AG08395 (cell line): ENCODE results near the gene ZFAND3.

Experiments used
- DNase-seq: peaks from one replicate; pipeline ENCODE4 v3.0.0; 2012; ENCODE audit warnings: mixed read lengths, low spot score

Gene ZFAND3

DNA sequence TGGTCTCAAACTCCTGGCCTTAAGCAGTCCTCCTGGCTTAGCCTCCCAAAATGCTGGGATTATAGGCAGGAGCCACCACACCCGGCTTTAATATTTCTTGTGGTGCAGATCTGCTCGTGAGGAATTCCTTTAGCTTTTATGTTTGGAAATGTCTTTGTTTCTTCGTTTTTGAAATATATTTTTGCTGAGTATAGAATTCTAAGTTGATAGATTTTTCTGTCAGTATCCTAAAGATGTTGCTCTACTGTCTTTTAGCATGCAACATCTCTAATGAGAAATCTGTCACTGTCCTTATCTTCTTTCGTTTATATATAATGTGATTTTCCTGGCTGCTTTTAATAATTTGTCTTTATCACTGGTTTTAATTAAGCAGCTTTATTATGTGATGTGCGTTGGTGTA, 75.1 kb downstream of the ZFAND3 start:
- DNase-seq, result no peak

DNA sequence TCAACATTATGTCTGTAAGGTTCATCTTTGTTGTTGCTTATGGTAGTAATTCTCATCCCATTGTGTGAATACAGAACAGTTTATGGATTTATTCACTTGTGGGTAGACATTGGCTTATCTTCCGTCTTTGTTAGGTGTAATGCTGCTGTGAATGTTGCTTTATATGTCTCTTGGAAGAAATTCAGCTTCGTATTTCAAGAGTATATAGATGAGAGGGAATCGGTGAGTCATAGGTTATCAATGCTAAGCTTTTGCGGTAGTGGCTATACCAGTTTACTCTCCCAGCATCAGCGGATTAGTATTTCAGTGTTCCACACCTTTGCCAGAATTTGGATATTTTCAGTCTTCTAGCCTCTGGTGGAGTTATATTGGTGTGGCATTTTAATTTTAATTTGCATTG, 77.8 kb downstream of the ZFAND3 start:
- no peak for DNase-seq

DNA sequence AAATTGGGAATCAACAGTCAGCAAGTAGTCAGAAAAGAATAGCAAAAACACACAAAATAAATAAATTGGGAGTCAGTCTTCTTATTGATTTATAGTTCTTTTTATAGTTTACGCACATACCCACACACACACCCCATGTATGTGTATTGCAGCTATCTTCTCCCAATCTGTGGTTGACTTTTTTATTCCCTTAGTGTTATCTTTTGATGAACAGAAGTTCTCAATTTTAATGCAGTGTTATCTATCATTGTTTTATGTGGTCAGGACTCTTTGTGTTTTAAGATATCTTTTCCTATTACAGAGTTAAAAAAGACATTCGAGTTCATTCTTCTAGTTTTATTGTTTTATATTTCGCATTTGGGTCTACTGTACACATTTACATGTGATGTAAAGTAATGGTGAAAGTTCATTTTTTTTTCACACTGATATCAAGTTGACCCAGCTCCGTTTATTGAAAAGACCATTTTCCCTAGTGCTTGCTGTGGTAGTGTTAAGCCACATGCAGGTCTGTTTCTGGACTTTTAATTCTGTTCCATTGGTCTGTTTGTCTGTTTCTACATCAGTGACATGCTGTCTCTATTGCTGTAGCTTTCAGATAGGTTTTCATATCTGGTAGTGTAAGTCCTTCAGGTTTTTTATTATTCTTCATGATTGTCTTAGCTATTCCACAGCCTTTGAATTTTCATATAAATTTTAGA, 78.4 kb downstream of the ZFAND3 start:
- DNase-seq, result no peak

GRCh38 chr6:37903351-37904340, 84.1 kb downstream of the ZFAND3 start:
- no peak for DNase-seq

DNA sequence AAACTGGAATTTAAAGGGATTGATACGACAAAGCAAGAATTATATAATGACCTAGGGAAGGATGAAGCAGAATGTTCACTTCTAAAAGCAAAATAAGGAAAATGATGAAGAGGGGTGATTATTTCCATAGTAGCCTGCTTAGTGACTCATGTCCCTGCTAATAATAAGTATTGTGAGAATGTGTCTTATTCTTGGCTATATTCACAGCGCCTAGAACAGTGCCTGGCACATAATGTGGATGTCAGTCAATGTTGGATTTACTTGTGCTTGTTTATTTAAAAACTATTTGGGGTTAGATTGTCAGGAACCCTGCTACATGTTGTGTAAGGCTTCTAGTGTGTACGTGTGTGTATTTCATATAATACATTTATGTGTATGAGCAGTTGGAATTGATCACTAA, 85.1 kb downstream of the ZFAND3 start:
- DNase-seq, result no peak

DNA sequence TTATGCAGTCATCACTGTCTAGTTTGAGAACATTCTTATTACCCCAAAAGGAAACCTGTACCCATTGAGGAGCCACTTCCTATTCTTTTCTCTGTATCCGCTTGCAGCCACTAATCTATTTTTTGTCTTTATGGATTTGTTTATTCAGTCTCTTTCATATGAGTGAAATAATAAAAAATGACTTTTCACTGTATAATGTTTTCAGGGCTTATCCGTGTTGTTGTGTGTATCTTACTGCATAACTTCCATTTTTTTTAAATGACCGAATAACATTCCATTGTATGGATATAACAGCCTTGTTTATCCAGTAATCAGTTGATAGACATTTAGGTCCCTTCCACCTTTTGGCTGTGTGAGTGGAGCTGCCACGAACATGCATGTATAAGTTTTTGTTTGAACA, 86.6 kb downstream of the ZFAND3 start:
- no peak for DNase-seq

- no peak for DNase-seq
Measured at GRCh38 chr6:37910998-37911397, 91.5 kb downstream of the ZFAND3 start.

DNA sequence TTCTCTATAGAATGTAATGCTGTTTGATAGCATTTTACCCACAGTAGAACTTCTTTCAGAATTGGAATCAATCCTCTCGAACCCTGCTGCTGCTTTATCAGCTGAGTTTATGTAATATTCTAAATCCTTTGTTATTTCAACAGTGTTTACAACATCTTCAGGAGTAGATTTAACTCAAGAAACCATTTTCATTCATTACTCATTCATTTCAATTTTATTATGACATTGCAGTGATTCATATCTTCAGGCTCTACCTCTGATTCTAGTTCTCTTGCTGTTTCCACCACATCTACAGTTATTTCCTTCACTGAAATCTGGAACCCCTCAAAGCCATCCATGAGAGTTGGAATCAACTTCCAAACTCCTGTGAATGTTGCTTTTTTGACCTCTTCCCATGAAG, 93.7 kb downstream of the ZFAND3 start:
- no peak for DNase-seq

- no peak for DNase-seq
Measured at GRCh38 chr6:37915463-37915862, 95.9 kb downstream of the ZFAND3 start.

DNA sequence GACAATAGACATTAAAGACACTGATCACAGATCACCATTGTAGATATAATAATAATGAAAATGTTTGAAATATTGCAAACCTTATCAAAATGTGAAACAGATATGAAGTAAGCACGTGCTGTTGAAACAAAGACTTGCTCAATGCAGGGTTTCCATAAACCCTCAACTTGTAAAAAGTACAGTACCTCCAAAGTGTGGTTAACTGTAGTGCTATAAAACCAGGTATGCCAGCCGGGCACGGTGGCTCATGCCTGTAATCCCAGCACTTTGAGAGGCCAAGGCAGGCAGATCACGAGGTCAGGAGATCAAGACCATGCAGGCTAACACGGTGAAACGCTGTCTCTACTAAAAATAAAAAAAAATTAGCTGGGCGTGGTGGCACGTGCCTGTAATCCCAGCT, 96.6 kb downstream of the ZFAND3 start:
- DNase-seq, result no peak

DNA sequence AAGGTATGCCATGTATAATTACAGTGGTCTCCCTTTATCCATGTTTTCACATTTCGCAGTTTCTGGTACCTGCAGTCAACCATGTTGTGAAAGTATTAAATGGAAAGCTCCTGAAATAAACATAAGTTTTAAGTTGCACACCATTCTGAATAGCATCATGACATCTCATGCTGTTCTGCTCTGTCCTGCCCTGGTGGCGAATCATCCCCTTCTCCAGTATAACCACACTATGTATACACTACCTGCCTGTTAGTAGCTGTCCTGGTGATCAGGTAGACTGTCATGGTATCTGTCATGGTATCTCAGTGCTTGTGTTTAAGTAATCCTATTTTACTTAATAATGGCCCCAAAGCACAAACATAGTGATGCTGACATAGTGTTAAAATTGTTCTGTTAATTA, 97.1 kb downstream of the ZFAND3 start:
- DNase-seq, result no peak

DNA sequence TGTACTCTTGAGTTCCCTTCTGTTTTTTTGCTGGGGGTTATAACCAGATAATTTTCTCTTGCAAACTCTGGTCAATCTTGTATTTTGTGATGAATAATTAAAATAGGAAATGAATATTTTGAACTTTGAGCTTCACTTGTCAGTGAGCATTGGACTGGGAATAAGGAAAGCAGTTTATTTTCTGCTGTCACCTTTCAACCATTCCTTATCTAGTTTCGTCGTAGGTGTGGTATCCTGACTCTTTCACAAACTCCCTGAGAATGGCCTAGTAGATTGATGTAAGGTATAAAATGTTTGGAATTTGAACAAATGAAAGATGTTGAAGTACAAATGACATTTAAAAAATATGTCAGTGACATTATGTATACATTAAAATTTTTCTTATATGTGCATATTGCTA, 98.0 kb downstream of the ZFAND3 start:
- no peak for DNase-seq

DNA sequence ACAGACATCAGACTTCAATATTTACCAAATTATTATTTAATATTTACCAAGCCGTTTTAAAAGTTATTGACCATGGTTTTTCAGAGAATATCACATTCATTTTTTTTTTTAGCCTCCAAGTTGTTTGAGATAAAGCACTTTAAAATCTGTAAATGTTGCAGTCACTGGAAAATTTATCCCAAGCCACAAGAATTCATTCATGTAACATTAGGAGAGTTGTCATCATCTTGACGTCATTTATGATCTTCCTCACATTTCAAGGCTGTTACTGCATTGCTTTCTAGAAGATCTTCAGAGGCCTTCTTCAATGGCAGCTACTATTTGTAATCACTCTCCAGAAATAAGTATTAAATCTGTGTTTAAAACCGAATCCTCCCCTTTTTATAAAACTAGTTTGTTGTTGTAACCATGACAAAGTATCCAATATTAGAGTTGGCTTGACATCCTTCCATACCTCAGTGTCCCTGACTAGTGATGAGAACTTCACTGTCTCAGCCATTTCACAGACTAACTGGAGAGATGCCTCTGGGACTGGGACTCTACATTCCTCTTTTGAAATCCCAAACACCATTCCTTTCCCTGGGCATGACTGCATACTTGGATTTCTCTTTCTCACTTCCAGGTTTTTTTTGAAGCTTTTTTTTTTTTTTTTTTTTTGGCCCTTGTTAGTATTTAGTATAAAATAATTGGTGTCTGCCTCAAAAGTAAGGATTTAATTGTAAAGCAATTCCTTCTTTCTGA, 100.1 kb downstream of the ZFAND3 start:
- peak; percentile 41 for DNase-seq

DNA sequence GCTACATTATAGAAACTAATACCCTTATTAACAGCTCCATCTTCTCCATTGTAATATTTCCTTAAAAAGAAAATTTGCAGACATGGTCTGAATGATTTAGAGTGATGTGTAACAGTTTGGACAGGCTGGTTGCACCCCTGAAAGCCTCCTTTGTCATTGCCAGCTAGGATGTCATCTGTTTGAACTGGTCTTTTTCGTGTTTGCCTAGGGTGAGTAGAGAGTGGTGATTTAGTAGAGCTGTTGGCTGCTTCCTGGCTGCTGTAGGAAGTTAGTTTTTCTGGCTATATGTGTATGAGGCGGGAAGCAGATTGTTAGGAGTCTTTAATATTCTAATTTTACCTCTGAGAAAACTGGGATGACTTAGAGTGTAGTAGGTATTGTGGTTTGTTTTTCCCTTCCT, 101.1 kb downstream of the ZFAND3 start:
- DNase-seq, result no peak

- DNase-seq, result no peak
Measured at GRCh38 chr6:37922563-37922962, 103.0 kb downstream of the ZFAND3 start.

- no peak for DNase-seq
Measured at GRCh38 chr6:37923514-37923913, 104.0 kb downstream of the ZFAND3 start.

DNA sequence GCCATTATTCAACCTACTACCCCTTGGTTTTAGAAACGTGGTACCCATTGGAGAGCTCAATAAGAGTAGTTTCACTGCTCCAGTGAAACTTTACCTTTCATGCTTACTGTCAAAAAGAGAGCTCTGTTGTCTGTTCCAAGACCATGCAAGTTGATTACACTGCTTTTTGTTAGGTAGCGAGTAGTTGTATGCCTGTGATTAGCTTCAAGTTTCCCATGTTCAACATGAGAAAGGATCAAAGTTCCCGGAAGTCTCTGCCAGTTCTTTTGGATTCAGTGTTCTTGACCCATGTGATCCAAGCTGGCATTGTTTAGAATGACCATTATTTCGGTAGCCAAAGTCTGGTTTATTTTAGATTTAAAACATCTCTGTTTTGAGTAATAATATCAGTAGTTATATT, 107.1 kb downstream of the ZFAND3 start:
- no peak for DNase-seq

- no peak for DNase-seq
Measured at GRCh38 chr6:37928217-37928616, 108.7 kb downstream of the ZFAND3 start.

GRCh38 chr6:37930288-37930971, 110.9 kb downstream of the ZFAND3 start:
- DNase-seq, result no peak

DNA sequence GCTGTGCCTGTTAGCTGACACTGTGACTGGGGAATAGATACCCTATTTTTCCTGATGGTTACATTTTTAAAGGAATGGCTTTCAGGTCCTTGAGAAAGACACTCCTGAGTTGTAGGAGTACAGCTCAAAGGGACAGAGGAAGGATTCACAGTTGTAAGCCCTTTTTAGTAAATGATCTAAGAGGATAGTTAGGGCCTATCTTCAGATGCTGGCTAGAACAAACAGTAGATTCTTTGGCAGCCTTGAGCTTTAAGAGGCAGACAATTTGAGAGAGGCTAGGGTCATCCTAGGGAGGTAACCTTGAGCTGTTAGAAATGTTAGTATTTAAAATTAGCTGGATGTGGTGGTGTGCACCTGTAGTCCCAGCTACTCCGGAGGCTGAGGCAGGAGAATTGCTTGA, 111.5 kb downstream of the ZFAND3 start:
- no peak for DNase-seq

GRCh38 chr6:37934276-37934675, 114.7 kb downstream of the ZFAND3 start:
- no peak for DNase-seq

DNA sequence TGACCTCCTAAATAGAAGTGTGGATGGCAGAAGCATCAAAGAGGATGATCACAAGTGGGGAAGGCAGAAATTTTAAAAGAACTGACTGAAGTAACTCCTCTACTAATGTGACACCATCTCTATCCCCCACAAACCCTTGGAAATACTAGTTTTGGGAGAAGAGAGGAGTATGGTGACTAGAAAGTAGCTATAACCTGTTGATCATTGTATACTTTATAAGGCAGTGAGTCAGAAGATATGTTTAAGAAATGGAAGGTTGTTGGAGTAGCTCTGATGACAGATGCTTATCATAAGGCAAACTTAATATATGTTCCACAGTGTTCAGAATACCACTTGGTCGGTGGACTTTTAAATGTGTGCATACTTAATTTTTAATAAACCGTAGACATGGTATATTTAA, 116.6 kb downstream of the ZFAND3 start:
- DNase-seq, result no peak
